ENCODE measurements around the gene SSR2. TPM values are rescaled to one million over a fixed set of nuclear protein-coding genes. Genes with fewer than 3 reads are reported as not detected.

SSR2 gene
- total and polyA plus RNA-seq, 10 donors = 152 to 291 (median 194) TPM

GRCh38 chr1:155964193-155964592 lies 56.6 kb downstream of the SSR2 start:
- WGBS, 5 donors = 87 to 92% (median 91%) methylated on average over 7 of the region's 7 CpGs
- Histone ChIP-seq H3K4me1 (peaks cover 45 to 97% (median 83%) of the 10 kb centered on the region in 6 donors), H3K36me3 (peaks cover 3 to 100% (median 93%) of the 10 kb centered on the region in 6 donors)

GRCh38 chr1:155962599-155963211 lies 58.0 kb downstream of the SSR2 start:
- Histone ChIP-seq H3K27me3 (replicated peaks in 1 of 7) (no peaks in the 10 kb centered on the region), H3K27ac (peak overlapping the region; percentile 29 to 81 (median 66)), H3K36me3 (peaks cover 5 to 100% (median 98%) of the 10 kb centered on the region in 6 donors), H3K9me3 (no peaks in the 10 kb centered on the region), H3K4me1 (peaks cover 30 to 94% (median 70%) of the 10 kb centered on the region in 6 donors), H3K4me3 (no peak overlapping the region)
- DNase-seq = no peak
- TF ChIP-seq POLR2A (IDR thresholded peaks at IDR 0.05) = no peak
- no peak for TF ChIP-seq CTCF (IDR thresholded peaks at IDR 0.05 in 8 of 11, conservative IDR thresholded peaks at IDR 0.05 in 3 of 11)
- peak in 2 of 3 donors; percentile 54 to 68 for TF ChIP-seq POLR2AphosphoS5 (IDR thresholded peaks at IDR 0.05)
- intact Hi-C loops (cut with DNase I; ENCODE audit: low total_unique reads) = no loop called here
- WGBS, 5 donors = 68 to 83% (median 70%) methylated on average over 18 of the region's 18 CpGs

More at GRCh38 chr1:155964193-155964592, 56.6 kb downstream of the SSR2 start:
- no peak for DNase-seq
- Histone ChIP-seq H3K27ac (peak overlapping the region in 2 of 8 donors; percentile 99), H3K9me3 (no peaks in the 10 kb centered on the region), H3K27me3 (replicated peaks in 1 of 7) (no peaks in the 10 kb centered on the region), H3K4me3 (no peak overlapping the region)
- peak in 1 of 3 donors; percentile 14 for TF ChIP-seq POLR2AphosphoS5 (IDR thresholded peaks at IDR 0.05)
- TF ChIP-seq POLR2A (IDR thresholded peaks at IDR 0.05) = no peak
- intact Hi-C loops (cut with DNase I; ENCODE audit: low total_unique reads) = no loop called here

- Histone ChIP-seq H3K9me3 (no peaks in the 10 kb centered on the region), H3K36me3 (peaks cover 9 to 100% (median 99%) of the 10 kb centered on the region in 6 donors), H3K4me3 (no peak overlapping the region), H3K27me3 (replicated peaks in 1 of 7) (no peaks in the 10 kb centered on the region), H3K4me1 (peaks cover 22 to 86% (median 63%) of the 10 kb centered on the region in 6 donors), H3K27ac (peak overlapping the region; percentile 29 to 81 (median 66))
- 28 to 56% (median 29%) methylated on average over 11 to 14 of the region's 14 CpGs for WGBS, 5 donors
- DNase-seq = peak; percentile 86
- TF ChIP-seq POLR2AphosphoS5 (IDR thresholded peaks at IDR 0.05) (peak; percentile 75 to 83 (median 82)), POLR2A (IDR thresholded peaks at IDR 0.05) (no peak), CTCF (IDR thresholded peaks at IDR 0.05 in 8 of 11, conservative IDR thresholded peaks at IDR 0.05 in 3 of 11) (peak in 6 of 11 experiments; percentile 22 to 44 (median 34))
- intact Hi-C loops (cut with DNase I; ENCODE audit: low total_unique reads) = no loop called here
Measured at GRCh38 chr1:155961937-155962336, 58.8 kb downstream of the SSR2 start.

- no peak for DNase-seq
- 63 to 84% (median 79%) methylated on average over 3 of the region's 3 CpGs for WGBS, 5 donors
Measured at GRCh38 chr1:155960081-155960745, 60.5 kb downstream of the SSR2 start.

More at GRCh38 chr1:155960081-155960745, 60.5 kb downstream of the SSR2 start:
- peak overlapping the region; percentile 2 to 81 (median 62) for H3K27ac ChIP-seq
- peaks cover 10 to 100% (median 99%) of the 10 kb centered on the region in 6 donors for H3K36me3 ChIP-seq
- H3K9me3 ChIP-seq = no peaks in the 10 kb centered on the region
- H3K4me3 ChIP-seq = peak overlapping the region in 1 of 8 donors; percentile 13
- H3K4me1 ChIP-seq = peaks cover 16 to 72% (median 51%) of the 10 kb centered on the region in 6 donors
- no peaks in the 10 kb centered on the region for H3K27me3 ChIP-seq (replicated peaks in 1 of 7)
- intact Hi-C loops (cut with DNase I; ENCODE audit: low total_unique reads) = no loop called here
- TF ChIP-seq POLR2A (IDR thresholded peaks at IDR 0.05) (no peak), POLR2AphosphoS5 (IDR thresholded peaks at IDR 0.05) (no peak), CTCF (IDR thresholded peaks at IDR 0.05 in 8 of 11, conservative IDR thresholded peaks at IDR 0.05 in 3 of 11) (no peak)

Other genes starting within 250 kb of the SSR2 start
- 100 to 1,000 TPM in 1 of 7 donors, 10 to 100 TPM in 6; 56.6 to 103 (median 70.2) TPM for gene GON4L, start 163.7 kb downstream of the SSR2 start, total RNA-seq
- 10 to 100 TPM; 12.3 to 27.1 (median 22.3) TPM for gene GON4L, start 163.7 kb downstream of the SSR2 start, polyA plus RNA-seq
- gene SYT11, start 161.4 kb downstream of the SSR2 start, total RNA-seq = 10 to 100 TPM; 10.2 to 22.1 (median 13.7) TPM
- gene SYT11, start 161.4 kb downstream of the SSR2 start, polyA plus RNA-seq = 1 to 10 TPM; 1.1 to 2.9 (median 1.8) TPM
- gene RIT1, start 109.6 kb downstream of the SSR2 start, total RNA-seq = 10 to 100 TPM; 48.1 to 66.2 (median 52.6) TPM
- gene RIT1, start 109.6 kb downstream of the SSR2 start, polyA plus RNA-seq = 10 to 100 TPM in 2 of 3 donors, 1 to 10 TPM in 1; 9.0 to 16.3 (median 10.2) TPM
- gene KHDC4, start 86.5 kb downstream of the SSR2 start, total RNA-seq = 10 to 100 TPM; 43.2 to 70.5 (median 59.3) TPM
- gene KHDC4, start 86.5 kb downstream of the SSR2 start, polyA plus RNA-seq = 10 to 100 TPM; 24.9 to 33.8 (median 29.3) TPM
- under 1 TPM in 1 of 7 donors, not detected in 6; 0.88 TPM for gene RXFP4, start 79.3 kb downstream of the SSR2 start, total RNA-seq
- under 1 TPM in 1 of 3 donors, not detected in 2; 0.06 TPM for gene RXFP4, start 79.3 kb downstream of the SSR2 start, polyA plus RNA-seq
- gene ARHGEF2, start 42.4 kb downstream of the SSR2 start, total RNA-seq = 100 to 1,000 TPM; 129 to 228 (median 192) TPM
- gene ARHGEF2, start 42.4 kb downstream of the SSR2 start, polyA plus RNA-seq = 10 to 100 TPM; 45.1 to 83.0 (median 63.4) TPM
- gene UBQLN4, start 32.8 kb upstream of the SSR2 start, total RNA-seq = 10 to 100 TPM; 15.7 to 26.4 (median 21.2) TPM
- gene UBQLN4, start 32.8 kb upstream of the SSR2 start, polyA plus RNA-seq = 10 to 100 TPM; 11.2 to 18.0 (median 12.2) TPM
- 10 to 100 TPM; 29.5 to 53.3 (median 42.3) TPM for gene LAMTOR2, start 33.8 kb upstream of the SSR2 start, total RNA-seq
- gene LAMTOR2, start 33.8 kb upstream of the SSR2 start, polyA plus RNA-seq = 100 to 1,000 TPM in 2 of 3 donors, 10 to 100 TPM in 1; 80.0 to 121 (median 107) TPM
- under 1 TPM in 2 of 7 donors, not detected in 5; 0.50 to 0.70 TPM for gene RAB25, start 40.2 kb upstream of the SSR2 start, total RNA-seq
- under 1 TPM; 0.28 to 0.61 (median 0.45) TPM for gene RAB25, start 40.2 kb upstream of the SSR2 start, polyA plus RNA-seq
- gene MEX3A, start 61.5 kb upstream of the SSR2 start, total RNA-seq = under 1 TPM; 0.26 to 0.76 (median 0.38) TPM
- gene MEX3A, start 61.5 kb upstream of the SSR2 start, polyA plus RNA-seq = under 1 TPM; 0.11 to 0.17 (median 0.16) TPM
- 100 to 1,000 TPM in 6 of 7 donors, 10 to 100 TPM in 1; 95.1 to 279 (median 124) TPM for gene LMNA, start 93.8 kb upstream of the SSR2 start, total RNA-seq
- gene LMNA, start 93.8 kb upstream of the SSR2 start, polyA plus RNA-seq = 10 to 100 TPM; 33.9 to 61.1 (median 39.4) TPM
- 10 to 100 TPM; 21.1 to 65.9 (median 37.7) TPM for gene SEMA4A, start 132.6 kb upstream of the SSR2 start, total RNA-seq
- gene SEMA4A, start 132.6 kb upstream of the SSR2 start, polyA plus RNA-seq = 1 to 10 TPM; 7.1 to 9.3 (median 9.1) TPM
- 10 to 100 TPM; 22.8 to 32.7 (median 29.0) TPM for gene SLC25A44, start 173.2 kb upstream of the SSR2 start, total RNA-seq
- 1 to 10 TPM; 4.8 to 8.4 (median 6.2) TPM for gene SLC25A44, start 173.2 kb upstream of the SSR2 start, polyA plus RNA-seq
- 10 to 100 TPM; 43.8 to 74.0 (median 59.5) TPM for gene PMF1, start 192.1 kb upstream of the SSR2 start, total RNA-seq
- gene PMF1, start 192.1 kb upstream of the SSR2 start, polyA plus RNA-seq = 10 to 100 TPM; 66.3 to 97.6 (median 79.3) TPM
- gene BGLAP, start 221.2 kb upstream of the SSR2 start, total RNA-seq = 1 to 10 TPM; 1.8 to 6.0 (median 2.5) TPM
- gene BGLAP, start 221.2 kb upstream of the SSR2 start, polyA plus RNA-seq = 1 to 10 TPM; 1.7 to 2.4 (median 2.4) TPM
- gene PAQR6, start 227.1 kb upstream of the SSR2 start, total RNA-seq = 1 to 10 TPM in 6 of 7 donors, under 1 TPM in 1; 0.94 to 4.0 (median 1.8) TPM
- 1 to 10 TPM in 2 of 3 donors, under 1 TPM in 1; 0.80 to 2.3 (median 2.2) TPM for gene PAQR6, start 227.1 kb upstream of the SSR2 start, polyA plus RNA-seq